ENCODE data around the gene ITGA7.

ITGA7 gene

GRCh38 chr12:55725556-55725955 is 17.9 kb upstream of the ITGA7 start:
- no peaks in the 10 kb centered on the region for H3K27me3 ChIP-seq (ENCODE audit: insufficient read depth, low read length, poor library complexity)
- H3K27ac ChIP-seq (ENCODE audit: low read depth, low read length) = no peak overlapping the region
- DNase-seq = no peak
- no peak overlapping the region for H3K9ac ChIP-seq (ENCODE audit: low read length)
- no peak overlapping the region for H3K4ac ChIP-seq (ENCODE audit: low read depth, low read length)
- H2AK5ac ChIP-seq (ENCODE audit: low read length) = no peak overlapping the region
- WGBS (ENCODE audit: extremely low coverage, insufficient coverage, low lambda C conversion rate) = no CpG with 5 or more reads among the region's 3 CpGs
- no peak overlapping the region for H3K4me3 ChIP-seq (ENCODE audit: low read length)
- H3K79me1 ChIP-seq (ENCODE audit: low read length) = peaks cover 17% of the 10 kb centered on the region
- peaks cover 10% of the 10 kb centered on the region for H3K36me3 ChIP-seq (ENCODE audit: control insufficient read depth, insufficient read depth, low read length)
- H3K18ac ChIP-seq (ENCODE audit: low read length) = no peak overlapping the region
- no peak overlapping the region for H2BK15ac ChIP-seq (replicated peaks; ENCODE audit: low read depth)
- H3K4me2 ChIP-seq (ENCODE audit: low read length) = no peak overlapping the region
- H3K56ac ChIP-seq (ENCODE audit: low read length) = no peak overlapping the region
- peaks cover 19% of the 10 kb centered on the region for H3K79me2 ChIP-seq (ENCODE audit: control insufficient read depth, insufficient read depth, low read length)
- H2BK5ac ChIP-seq (ENCODE audit: low read length) = no peak overlapping the region
- H3K23ac ChIP-seq (ENCODE audit: low read length) = no peak overlapping the region
- no peak overlapping the region for H2BK120ac ChIP-seq (ENCODE audit: low read depth, low read length)
- H3K4me1 ChIP-seq (ENCODE audit: control insufficient read depth, low read depth, low read length) = peaks cover 5% of the 10 kb centered on the region
- H4K8ac ChIP-seq (ENCODE audit: low read depth, low read length) = no peak overlapping the region
- H4K5ac ChIP-seq (ENCODE audit: low read length) = no peak overlapping the region

GRCh38 chr12:55724940-55725309 is 17.2 kb upstream of the ITGA7 start:
- WGBS (ENCODE audit: extremely low coverage, insufficient coverage, low lambda C conversion rate) = no CpG with 5 or more reads among the region's 3 CpGs
- no peak overlapping the region for H2BK120ac ChIP-seq (ENCODE audit: low read depth, low read length)
- no peak for DNase-seq
- no peak overlapping the region for H4K5ac ChIP-seq (ENCODE audit: low read length)
- H3K4me2 ChIP-seq (ENCODE audit: low read length) = no peak overlapping the region
- H3K56ac ChIP-seq (ENCODE audit: low read length) = no peak overlapping the region
- H3K27ac ChIP-seq (ENCODE audit: low read depth, low read length) = no peak overlapping the region
- no peak overlapping the region for H2AK5ac ChIP-seq (ENCODE audit: low read length)
- no peak overlapping the region for H3K23ac ChIP-seq (ENCODE audit: low read length)
- peaks cover 10% of the 10 kb centered on the region for H3K36me3 ChIP-seq (ENCODE audit: control insufficient read depth, insufficient read depth, low read length)
- no peak overlapping the region for H3K4me3 ChIP-seq (ENCODE audit: low read length)
- H3K79me2 ChIP-seq (ENCODE audit: control insufficient read depth, insufficient read depth, low read length) = peaks cover 19% of the 10 kb centered on the region
- H3K18ac ChIP-seq (ENCODE audit: low read length) = no peak overlapping the region
- peaks cover 3% of the 10 kb centered on the region for H3K4me1 ChIP-seq (ENCODE audit: control insufficient read depth, low read depth, low read length)
- H2BK5ac ChIP-seq (ENCODE audit: low read length) = no peak overlapping the region
- no peak overlapping the region for H3K4ac ChIP-seq (ENCODE audit: low read depth, low read length)
- H3K79me1 ChIP-seq (ENCODE audit: low read length) = peaks cover 17% of the 10 kb centered on the region
- no peak overlapping the region for H2BK15ac ChIP-seq (replicated peaks; ENCODE audit: low read depth)
- H3K27me3 ChIP-seq (ENCODE audit: insufficient read depth, low read length, poor library complexity) = no peaks in the 10 kb centered on the region
- no peak overlapping the region for H4K8ac ChIP-seq (ENCODE audit: low read depth, low read length)
- no peak overlapping the region for H3K9ac ChIP-seq (ENCODE audit: low read length)

- no peak overlapping the region for H3K4me2 ChIP-seq (ENCODE audit: low read length)
- H3K79me1 ChIP-seq (ENCODE audit: low read length) = peaks cover 17% of the 10 kb centered on the region
- no peak overlapping the region for H4K5ac ChIP-seq (ENCODE audit: low read length)
- DNase-seq = peak; percentile 75
- H3K18ac ChIP-seq (ENCODE audit: low read length) = no peak overlapping the region
- no peak overlapping the region for H2BK5ac ChIP-seq (ENCODE audit: low read length)
- H2BK120ac ChIP-seq (ENCODE audit: low read depth, low read length) = no peak overlapping the region
- no peak overlapping the region for H3K27ac ChIP-seq (ENCODE audit: low read depth, low read length)
- no peak overlapping the region for H3K4me3 ChIP-seq (ENCODE audit: low read length)
- no peak overlapping the region for H4K8ac ChIP-seq (ENCODE audit: low read depth, low read length)
- H3K4me1 ChIP-seq (ENCODE audit: control insufficient read depth, low read depth, low read length) = peaks cover 3% of the 10 kb centered on the region
- H3K23ac ChIP-seq (ENCODE audit: low read length) = no peak overlapping the region
- H2AK5ac ChIP-seq (ENCODE audit: low read length) = no peak overlapping the region
- no CpG with 5 or more reads among the region's 11 CpGs for WGBS (ENCODE audit: extremely low coverage, insufficient coverage, low lambda C conversion rate)
- peaks cover 19% of the 10 kb centered on the region for H3K79me2 ChIP-seq (ENCODE audit: control insufficient read depth, insufficient read depth, low read length)
- no peak overlapping the region for H3K56ac ChIP-seq (ENCODE audit: low read length)
- no peaks in the 10 kb centered on the region for H3K27me3 ChIP-seq (ENCODE audit: insufficient read depth, low read length, poor library complexity)
- no peak overlapping the region for H2BK15ac ChIP-seq (replicated peaks; ENCODE audit: low read depth)
- H3K36me3 ChIP-seq (ENCODE audit: control insufficient read depth, insufficient read depth, low read length) = peaks cover 10% of the 10 kb centered on the region
- H3K9ac ChIP-seq (ENCODE audit: low read length) = no peak overlapping the region
- H3K4ac ChIP-seq (ENCODE audit: low read depth, low read length) = no peak overlapping the region
These were observed 16.7 kb upstream of the ITGA7 start for GRCh38 chr12:55724226-55724939.

- no peak overlapping the region for H3K4me3 ChIP-seq (ENCODE audit: low read length)
- H3K36me3 ChIP-seq (ENCODE audit: control insufficient read depth, insufficient read depth, low read length) = peaks cover 10% of the 10 kb centered on the region
- no peaks in the 10 kb centered on the region for H3K27me3 ChIP-seq (ENCODE audit: insufficient read depth, low read length, poor library complexity)
- no peak overlapping the region for H2BK5ac ChIP-seq (ENCODE audit: low read length)
- no peak overlapping the region for H3K56ac ChIP-seq (ENCODE audit: low read length)
- WGBS (ENCODE audit: extremely low coverage, insufficient coverage, low lambda C conversion rate) = no CpG with 5 or more reads among the region's 10 CpGs
- peaks cover 3% of the 10 kb centered on the region for H3K4me1 ChIP-seq (ENCODE audit: control insufficient read depth, low read depth, low read length)
- no peak overlapping the region for H4K8ac ChIP-seq (ENCODE audit: low read depth, low read length)
- no peak overlapping the region for H3K18ac ChIP-seq (ENCODE audit: low read length)
- H3K79me1 ChIP-seq (ENCODE audit: low read length) = peaks cover 17% of the 10 kb centered on the region
- no peak overlapping the region for H4K5ac ChIP-seq (ENCODE audit: low read length)
- H2BK120ac ChIP-seq (ENCODE audit: low read depth, low read length) = no peak overlapping the region
- no peak overlapping the region for H3K9ac ChIP-seq (ENCODE audit: low read length)
- no peak overlapping the region for H2BK15ac ChIP-seq (replicated peaks; ENCODE audit: low read depth)
- no peak overlapping the region for H3K4ac ChIP-seq (ENCODE audit: low read depth, low read length)
- no peak overlapping the region for H3K23ac ChIP-seq (ENCODE audit: low read length)
- no peak for DNase-seq
- H3K79me2 ChIP-seq (ENCODE audit: control insufficient read depth, insufficient read depth, low read length) = peaks cover 19% of the 10 kb centered on the region
- no peak overlapping the region for H3K27ac ChIP-seq (ENCODE audit: low read depth, low read length)
- H3K4me2 ChIP-seq (ENCODE audit: low read length) = no peak overlapping the region
- no peak overlapping the region for H2AK5ac ChIP-seq (ENCODE audit: low read length)
These were observed 16.0 kb upstream of the ITGA7 start for GRCh38 chr12:55723516-55724225.

- Histone ChIP-seq H3K27me3 (ENCODE audit: insufficient read depth, low read length, poor library complexity) (no peaks in the 10 kb centered on the region), H2BK15ac (replicated peaks; ENCODE audit: low read depth) (no peak overlapping the region), H3K79me2 (ENCODE audit: control insufficient read depth, insufficient read depth, low read length) (peaks cover 15% of the 10 kb centered on the region), H3K56ac (ENCODE audit: low read length) (no peak overlapping the region), H2AK5ac (ENCODE audit: low read length) (no peak overlapping the region), H2BK5ac (ENCODE audit: low read length) (no peak overlapping the region), H3K23ac (ENCODE audit: low read length) (no peak overlapping the region), H3K27ac (ENCODE audit: low read depth, low read length) (no peak overlapping the region), H3K4me1 (ENCODE audit: control insufficient read depth, low read depth, low read length) (peaks cover 8% of the 10 kb centered on the region), H3K4ac (ENCODE audit: low read depth, low read length) (no peak overlapping the region), H4K8ac (ENCODE audit: low read depth, low read length) (no peak overlapping the region), H3K9ac (ENCODE audit: low read length) (no peak overlapping the region), H2BK120ac (ENCODE audit: low read depth, low read length) (no peak overlapping the region), H3K36me3 (ENCODE audit: control insufficient read depth, insufficient read depth, low read length) (peaks cover 10% of the 10 kb centered on the region), H3K4me2 (ENCODE audit: low read length) (no peak overlapping the region), H3K18ac (ENCODE audit: low read length) (no peak overlapping the region), H3K4me3 (ENCODE audit: low read length) (no peak overlapping the region), H4K5ac (ENCODE audit: low read length) (no peak overlapping the region), H3K79me1 (ENCODE audit: low read length) (peaks cover 16% of the 10 kb centered on the region)
- DNase-seq = no peak
- no CpG with 5 or more reads among the region's 8 CpGs for WGBS (ENCODE audit: extremely low coverage, insufficient coverage, low lambda C conversion rate)
These were observed 15.2 kb upstream of the ITGA7 start for GRCh38 chr12:55722948-55723347.

Data from mesendoderm (in vitro differentiated cells).